Calu3 (cell line): ENCODE measurements around the gene SHISA9. TPM values are rescaled to one million over a fixed set of nuclear protein-coding genes. Genes with fewer than 3 reads are reported as not detected.

ENCODE experiments used
- BruUV-seq: library from RNA; stranded (reverse); fragments of 400-500 nt; replicated peaks from 2 replicates; lab custom pipeline; 2021; lab: Mats Ljungman, UMichigan
- CTCF ChIA-PET: fragments of 300-600 bp; sonication (Branson Sonifier 250); formaldehyde crosslinking; loops from one replicate; lab custom pipeline; 2022; ENCODE audit warnings: antibody characterized with exemption; lab: Charles Lee
- DNase-seq: peaks from one replicate; pipeline ENCODE4 v3.0.0; 2022
- H3K27ac Mint-ChIP-seq: one replicate; pipeline ENCODE4 v1.8.0; 2022; ENCODE audit warnings: mixed read lengths; ENCODE audit not compliant: unreplicated experiment
- H3K27me3 Mint-ChIP-seq: one replicate; pipeline ENCODE4 v1.8.0; 2022; ENCODE audit warnings: mixed read lengths; ENCODE audit not compliant: unreplicated experiment
- H3K36me3 Mint-ChIP-seq: one replicate; pipeline ENCODE4 v1.8.0; 2022; ENCODE audit warnings: mild to moderate bottlenecking, moderate library complexity, mixed read lengths; ENCODE audit not compliant: insufficient read depth, unreplicated experiment
- H3K4me1 Mint-ChIP-seq: one replicate; pipeline ENCODE4 v1.8.0; 2022; ENCODE audit warnings: mild to moderate bottlenecking, low read depth, mixed read lengths; ENCODE audit not compliant: unreplicated experiment
- H3K4me3 Mint-ChIP-seq: one replicate; pipeline ENCODE4 v1.8.0; 2022; ENCODE audit warnings: mild to moderate bottlenecking, low read depth, moderate library complexity, mixed read lengths; ENCODE audit not compliant: unreplicated experiment
- H3K9me3 Mint-ChIP-seq: one replicate; pipeline ENCODE4 v1.8.0; 2022; ENCODE audit warnings: low read depth, mixed read lengths; ENCODE audit not compliant: unreplicated experiment
- CTCF ChIP-seq: fragments of 200-600 bp; IDR thresholded peaks from one replicate; pipeline ENCODE4 v1.8.0; 2022; ENCODE audit warnings: antibody characterized with exemption; ENCODE audit not compliant: unreplicated experiment
- intact Hi-C: fragments of 100-400 bp; cut with micrococcal nuclease; formaldehyde crosslinking; loops from one replicate; pipeline ENCODE4 v1.10.0; 2022; ENCODE audit not compliant: unreplicated experiment
- total RNA-seq: library from RNA; stranded (reverse); gene quantifications from 2 replicates; pipeline ENCODE4 v1.2.3, GENCODE V29; 2022

The SHISA9 gene
- total RNA-seq, 1 experiment from 2014 or later: not detected

- CTCF ChIA-PET: no interaction called here
- no peak for TF ChIP-seq CTCF
- H3K27ac Mint-ChIP-seq: no peak overlapping the region
- no peak overlapping the region for H3K4me3 Mint-ChIP-seq
- intact Hi-C loops: no loop called here
- no peaks in the 10 kb centered on the region for H3K27me3 Mint-ChIP-seq
- BruUV-seq: no TSS peak
- no peaks in the 10 kb centered on the region for H3K36me3 Mint-ChIP-seq
- H3K9me3 Mint-ChIP-seq: peaks cover 12% of the 10 kb centered on the region
- DNase-seq: no peak
- no peaks in the 10 kb centered on the region for H3K4me1 Mint-ChIP-seq
Observed at GRCh38 chr16:13136901-13137300, 235.5 kb downstream of the SHISA9 start.

GRCh38 chr16:13138528-13138927 lies 237.1 kb downstream of the SHISA9 start:
- Mint-ChIP-seq H3K27me3 (no peaks in the 10 kb centered on the region), H3K4me1 (no peaks in the 10 kb centered on the region), H3K27ac (no peak overlapping the region), H3K4me3 (no peak overlapping the region), H3K36me3 (no peaks in the 10 kb centered on the region), H3K9me3 (peaks cover 8% of the 10 kb centered on the region)
- CTCF ChIA-PET: no interaction called here
- no peak for TF ChIP-seq CTCF
- intact Hi-C loops: no loop called here
- BruUV-seq: no TSS peak
- DNase-seq: no peak

- intact Hi-C loops: no loop called here
- Mint-ChIP-seq H3K4me1 (no peaks in the 10 kb centered on the region), H3K27me3 (no peaks in the 10 kb centered on the region), H3K27ac (no peak overlapping the region), H3K36me3 (no peaks in the 10 kb centered on the region), H3K4me3 (no peak overlapping the region), H3K9me3 (peaks cover 12% of the 10 kb centered on the region)
- no TSS peak for BruUV-seq
- DNase-seq: no peak
- no peak for TF ChIP-seq CTCF
- CTCF ChIA-PET: no interaction called here
Observed at GRCh38 chr16:13139661-13140241, 238.4 kb downstream of the SHISA9 start.

- no peaks in the 10 kb centered on the region for H3K36me3 Mint-ChIP-seq
- CTCF ChIA-PET: no interaction called here
Observed at GRCh38 chr16:13143551-13143950, 242.2 kb downstream of the SHISA9 start.

More at GRCh38 chr16:13143551-13143950, 242.2 kb downstream of the SHISA9 start:
- no peaks in the 10 kb centered on the region for H3K4me1 Mint-ChIP-seq
- no peak for TF ChIP-seq CTCF
- BruUV-seq: no TSS peak
- intact Hi-C loops: no loop called here
- no peak overlapping the region for H3K27ac Mint-ChIP-seq
- no peak for DNase-seq
- H3K27me3 Mint-ChIP-seq: no peaks in the 10 kb centered on the region
- peaks cover 19% of the 10 kb centered on the region for H3K9me3 Mint-ChIP-seq
- H3K4me3 Mint-ChIP-seq: no peak overlapping the region
